LNCaP clone FGC (cell line): ENCODE data around the gene SELENOM.

ENCODE experiments used
- DNase-seq: peaks from one replicate; pipeline ENCODE4 v3.0.0-alpha.2; 2011; ENCODE audit warnings: low read depth
- H3K4me3 ChIP-seq: 2 replicates; pipeline ENCODE4 v1.5.1; 2011; ENCODE audit warnings: mild to moderate bottlenecking, low read depth, low read length, control low read depth
- TF ChIP-seq, protein P1 (sequence below): IDR thresholded peaks from 2 replicates; pipeline ENCODE4 v1.5.1; 2012; ENCODE audit warnings: mild to moderate bottlenecking; ENCODE audit not compliant: control insufficient read depth, insufficient read depth; ENCODE audit errors: extremely low read depth

Gene SELENOM

DNA sequence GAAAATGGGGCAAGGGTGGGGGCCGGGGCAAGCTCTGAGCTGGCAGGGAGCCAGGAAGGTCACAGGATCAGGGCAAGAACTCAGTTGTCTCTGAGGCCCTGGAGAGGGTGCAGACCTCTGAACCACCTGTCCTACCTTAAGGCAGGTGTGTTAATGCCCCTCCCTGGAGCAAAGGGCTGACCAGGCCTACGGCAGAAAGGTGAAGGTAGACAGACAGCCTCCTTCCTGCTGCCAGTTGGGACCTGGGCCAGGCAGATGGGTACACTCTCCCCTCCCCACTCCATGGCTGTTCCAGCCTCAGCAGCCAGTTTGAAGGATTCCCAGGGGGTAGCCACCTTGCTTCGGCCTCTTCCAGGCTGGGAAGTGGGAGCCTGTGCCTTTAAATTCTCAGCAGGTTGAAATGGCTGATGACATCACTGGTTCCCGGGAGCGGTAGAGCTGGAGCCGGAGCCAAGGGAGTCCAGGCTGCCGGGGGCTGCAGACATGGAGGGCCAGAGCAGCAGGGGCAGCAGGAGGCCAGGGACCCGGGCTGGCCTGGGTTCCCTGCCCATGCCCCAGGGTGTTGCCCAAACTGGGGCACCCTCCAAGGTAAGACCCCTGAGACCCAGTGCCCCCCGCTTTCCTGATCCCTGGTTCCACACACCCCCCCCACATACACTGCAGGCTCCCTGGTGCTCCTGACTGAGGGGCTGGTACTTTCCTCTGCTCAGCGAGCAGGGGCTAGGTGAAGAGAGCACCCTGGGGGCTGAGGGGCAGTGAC is 15.3 kb upstream of the SELENOM start, which contains the start of gene INPP5J:
TSS of gene INPP5J (plus strand) at position 435 of the 760 bp plus-strand sequence. CDS start at position 484, 49 bp downstream.
- H3K4me3 ChIP-seq, result peak within 1 kb of the TSS; percentile 83
- DNase-seq, result peak; percentile 41
- TF ChIP-seq, protein P1, sequence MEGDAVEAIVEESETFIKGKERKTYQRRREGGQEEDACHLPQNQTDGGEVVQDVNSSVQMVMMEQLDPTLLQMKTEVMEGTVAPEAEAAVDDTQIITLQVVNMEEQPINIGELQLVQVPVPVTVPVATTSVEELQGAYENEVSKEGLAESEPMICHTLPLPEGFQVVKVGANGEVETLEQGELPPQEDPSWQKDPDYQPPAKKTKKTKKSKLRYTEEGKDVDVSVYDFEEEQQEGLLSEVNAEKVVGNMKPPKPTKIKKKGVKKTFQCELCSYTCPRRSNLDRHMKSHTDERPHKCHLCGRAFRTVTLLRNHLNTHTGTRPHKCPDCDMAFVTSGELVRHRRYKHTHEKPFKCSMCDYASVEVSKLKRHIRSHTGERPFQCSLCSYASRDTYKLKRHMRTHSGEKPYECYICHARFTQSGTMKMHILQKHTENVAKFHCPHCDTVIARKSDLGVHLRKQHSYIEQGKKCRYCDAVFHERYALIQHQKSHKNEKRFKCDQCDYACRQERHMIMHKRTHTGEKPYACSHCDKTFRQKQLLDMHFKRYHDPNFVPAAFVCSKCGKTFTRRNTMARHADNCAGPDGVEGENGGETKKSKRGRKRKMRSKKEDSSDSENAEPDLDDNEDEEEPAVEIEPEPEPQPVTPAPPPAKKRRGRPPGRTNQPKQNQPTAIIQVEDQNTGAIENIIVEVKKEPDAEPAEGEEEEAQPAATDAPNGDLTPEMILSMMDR, result no peak

GRCh38 chr22:31122196-31122531 is 14.8 kb upstream of the SELENOM start:
- no peak for DNase-seq
- peak overlapping the region; percentile 83 for H3K4me3 ChIP-seq

DNA sequence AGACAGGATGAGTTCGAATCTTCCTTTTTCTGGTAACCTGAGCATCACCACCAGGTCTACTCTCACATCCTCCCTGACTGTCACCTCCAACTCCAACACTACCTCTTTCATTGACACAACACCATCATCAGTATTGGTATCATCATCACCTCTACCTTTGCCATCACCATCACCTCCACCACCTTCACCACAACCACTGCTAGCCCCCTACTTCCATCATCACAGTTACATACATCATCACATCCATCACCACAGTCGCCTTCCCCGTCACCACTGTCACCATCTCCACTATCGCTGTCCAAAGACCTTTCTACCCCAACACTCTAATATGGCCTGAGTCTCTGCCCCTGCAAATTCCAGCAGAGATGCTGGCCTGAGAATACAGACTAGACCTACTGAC is 14.0 kb upstream of the SELENOM start:
- TF ChIP-seq, protein P1, result no peak
- H3K4me3 ChIP-seq, result no peak overlapping the region
- no peak for DNase-seq

More at GRCh38 chr22:31122196-31122531, 14.8 kb upstream of the SELENOM start:
- TF ChIP-seq, protein P1, result no peak

GRCh38 chr22:31120642-31121041 is 13.3 kb upstream of the SELENOM start:
- H3K4me3 ChIP-seq, result no peak overlapping the region

DNA sequence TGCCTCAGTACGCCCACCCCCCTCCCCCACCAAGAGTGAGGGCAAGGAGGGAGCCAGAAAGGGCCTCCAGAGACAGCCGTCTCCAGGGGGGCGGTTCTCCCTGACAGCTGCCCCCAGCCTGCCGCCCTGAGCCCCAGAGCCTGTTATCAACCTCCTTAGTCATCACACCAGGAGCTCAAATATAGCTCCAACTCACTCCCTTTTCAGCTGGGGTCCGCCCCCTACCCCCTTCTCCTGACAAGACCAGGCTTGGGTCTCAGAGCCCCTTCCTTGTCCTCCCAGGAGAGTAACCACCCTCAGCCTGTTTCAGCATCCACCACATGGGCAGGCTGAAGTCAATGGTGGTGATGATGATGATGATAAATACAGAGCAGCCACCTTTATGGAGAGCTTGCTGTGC is 12.9 kb upstream of the SELENOM start:
- H3K4me3 ChIP-seq, result no peak overlapping the region
- TF ChIP-seq, protein P1, result no peak
- no peak for DNase-seq

More at GRCh38 chr22:31120642-31121041, 13.3 kb upstream of the SELENOM start:
- no peak for DNase-seq
- TF ChIP-seq, protein P1, result no peak

- TF ChIP-seq, protein P1, result no peak
- no peak overlapping the region for H3K4me3 ChIP-seq
- no peak for DNase-seq
These were observed 11.8 kb upstream of the SELENOM start for GRCh38 chr22:31119026-31119717.
